Limb (tissue), 2 donors: ENCODE measurements around the gene LMNTD1.
A peak's percentile ranks its signal among the peaks of the same experiment; 100 is the strongest.
"Not testable (repeated sequence)": the region's sequence is repeated elsewhere in the genome, so short reads cannot be mapped to it uniquely, and the experiment has no call there.

Experiments
- DNase-seq, 2 donors: peaks; one replicate each; pipeline ENCODE4 v3.0.0-alpha.2; 2016; ENCODE audit errors: extremely low spot score in 2 of 2

Gene LMNTD1

DNA sequence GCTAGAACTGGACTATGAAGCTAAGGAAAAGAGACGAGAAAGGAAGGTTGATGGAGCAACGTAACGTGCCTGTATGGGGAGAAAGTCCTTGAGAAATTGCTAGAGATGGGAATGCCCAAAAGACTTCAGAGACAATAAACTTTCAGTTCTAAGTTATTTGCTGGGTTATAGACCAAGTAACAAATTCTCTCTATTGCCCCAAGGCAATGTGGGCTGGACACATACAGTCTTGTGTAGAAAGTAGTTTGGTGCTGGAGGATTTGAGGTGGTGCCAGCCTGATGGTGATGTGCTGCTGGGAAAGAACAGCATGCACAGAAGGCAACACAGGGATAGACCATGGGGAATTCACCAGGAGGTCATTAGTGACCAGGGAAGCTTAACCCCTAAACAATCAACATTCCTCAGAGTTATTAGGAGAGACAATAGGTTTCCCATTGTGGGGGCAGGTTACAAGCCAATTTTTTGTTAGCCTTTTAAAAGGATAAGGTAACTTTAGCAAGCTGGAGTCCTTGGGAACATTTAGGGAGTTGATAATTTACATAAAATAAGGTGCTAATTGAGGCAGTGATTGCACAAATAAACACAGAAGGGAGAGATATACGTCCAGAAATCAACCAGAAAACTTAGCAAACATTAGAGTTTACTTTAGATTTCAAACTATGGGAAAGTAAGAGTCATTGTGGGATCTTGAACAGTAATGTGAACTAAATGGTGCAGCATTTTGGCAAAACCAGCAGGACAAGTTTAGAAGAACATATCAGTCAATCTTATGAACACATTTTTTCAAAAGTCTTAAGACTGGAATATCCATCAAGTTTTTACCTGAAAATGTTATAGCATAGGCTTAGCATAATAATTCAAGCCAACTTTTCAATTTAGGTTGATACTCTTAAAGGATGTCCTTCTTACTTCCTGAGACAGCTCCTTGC lies 61.4 kb downstream of the LMNTD1 start:
- DNase-seq = no peak

GRCh38 chr12:25488956-25489870 lies 63.9 kb downstream of the LMNTD1 start:
- DNase-seq = not testable (repeated sequence)

DNA sequence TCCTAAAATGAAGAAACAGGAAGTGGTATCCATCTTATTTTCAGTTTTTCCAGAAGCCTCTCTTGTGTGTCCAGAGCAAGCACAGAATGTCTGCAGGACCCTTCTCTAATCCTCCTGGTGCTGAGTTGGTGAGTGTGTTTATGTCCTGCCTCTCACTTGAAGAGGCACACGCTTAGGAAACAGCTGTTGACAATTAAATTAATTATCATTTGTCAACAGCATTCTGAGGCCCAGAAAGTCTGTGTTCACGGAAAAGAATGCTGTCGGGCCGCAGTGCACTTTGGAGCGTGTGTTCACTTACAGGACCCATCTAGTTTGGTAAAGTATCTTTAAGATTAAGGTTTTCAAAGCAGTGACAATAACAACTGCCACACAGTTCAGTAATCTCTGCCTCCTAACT lies 70.5 kb downstream of the LMNTD1 start:
- DNase-seq = no peak

GRCh38 chr12:25480145-25480544 lies 72.9 kb downstream of the LMNTD1 start:
- DNase-seq = no peak

DNA sequence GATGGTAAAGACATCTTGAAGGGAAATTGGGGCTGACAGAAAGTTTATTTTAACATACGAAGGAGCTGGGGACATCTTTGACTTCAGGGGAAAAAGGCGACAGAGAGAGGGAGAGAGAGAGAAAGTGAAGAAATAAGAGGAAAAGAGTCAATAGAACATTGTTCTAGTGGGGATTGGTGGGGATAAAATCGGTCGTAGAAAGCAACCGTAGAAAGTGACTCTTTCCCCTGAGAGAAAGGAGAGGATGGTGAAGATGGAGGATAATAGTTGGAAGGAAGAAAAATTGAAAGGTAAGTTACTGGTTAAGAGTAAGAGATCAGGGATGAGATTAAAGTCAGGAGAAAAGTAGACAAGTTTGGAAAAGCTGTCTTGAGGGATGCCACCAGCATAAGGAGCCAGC lies 75.9 kb downstream of the LMNTD1 start:
- no peak for DNase-seq

DNA sequence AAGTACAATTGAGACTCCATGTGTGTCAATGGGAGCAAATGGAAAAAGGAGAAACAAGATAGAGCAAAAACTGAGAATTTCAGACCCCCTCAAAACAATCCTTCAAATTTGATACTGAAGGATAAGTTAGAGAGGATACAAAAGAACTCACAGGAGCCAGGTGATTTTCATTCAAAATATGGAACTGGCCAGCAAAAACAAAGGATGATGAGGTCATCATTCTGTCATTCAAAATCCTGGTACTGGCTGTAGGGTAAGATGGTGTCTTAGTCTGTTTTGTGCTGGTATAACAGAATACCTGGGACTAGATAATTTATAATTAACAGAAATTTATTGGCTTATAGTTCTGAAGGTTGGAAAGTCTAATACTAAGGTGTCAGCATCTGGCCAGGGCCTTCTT lies 80.6 kb downstream of the LMNTD1 start:
- no peak for DNase-seq

DNA sequence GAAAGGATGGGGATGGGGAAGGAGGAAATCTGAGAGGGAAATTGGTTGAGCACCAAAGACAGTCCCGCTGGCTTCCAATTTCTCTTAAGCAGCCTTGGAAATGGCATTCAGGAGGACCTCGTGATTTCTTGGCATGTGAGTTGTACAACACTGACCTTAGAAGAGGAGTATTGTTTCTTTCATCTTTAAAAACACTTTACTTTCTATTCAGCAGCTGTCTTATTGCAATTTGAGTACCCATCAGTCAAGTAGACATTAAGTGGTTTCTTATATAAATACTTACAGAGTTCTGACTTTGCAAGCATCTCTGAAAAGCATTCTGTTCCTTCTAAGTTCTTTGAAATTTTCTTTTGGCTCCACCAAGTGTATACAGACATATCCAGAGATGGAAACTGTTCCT lies 83.2 kb downstream of the LMNTD1 start:
- DNase-seq = no peak

DNA sequence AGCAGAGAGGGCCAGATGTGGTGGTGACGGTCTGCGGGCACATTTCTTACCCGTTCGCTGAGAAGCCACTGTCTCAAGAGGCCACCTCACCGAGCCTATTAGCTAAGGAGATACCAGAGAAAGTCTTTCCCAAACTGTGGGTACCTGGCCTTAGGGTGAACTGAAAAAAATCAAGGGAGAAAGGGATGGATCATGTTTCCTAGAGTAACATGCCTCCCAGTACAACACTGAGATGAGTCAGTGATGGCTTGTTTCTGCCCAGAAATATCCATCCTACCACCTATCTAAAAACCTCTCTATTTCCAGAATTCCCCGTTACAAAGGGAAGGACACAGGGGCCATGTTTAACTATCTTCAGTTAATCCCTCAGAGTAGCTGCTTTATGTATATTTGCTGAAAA lies 83.7 kb downstream of the LMNTD1 start:
- DNase-seq = no peak

DNA sequence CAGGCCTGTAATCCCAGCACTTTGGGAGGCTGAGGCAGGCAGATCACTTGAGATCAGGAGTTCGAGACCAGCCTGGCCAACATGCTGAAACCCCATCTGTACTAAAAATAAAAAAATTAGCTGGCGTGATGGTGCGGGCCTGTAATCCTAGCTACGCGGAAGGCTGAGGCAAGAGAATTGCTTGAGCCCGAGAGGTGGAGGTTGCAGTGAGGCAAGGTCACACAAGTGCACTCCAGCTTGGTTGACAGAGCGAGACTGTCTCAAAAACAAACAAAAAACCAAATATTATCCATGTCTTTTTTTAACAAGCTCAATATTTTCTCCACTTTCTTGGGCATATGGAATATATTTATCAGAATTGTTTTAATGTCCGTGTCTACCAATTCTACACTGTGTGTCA lies 89.6 kb downstream of the LMNTD1 start:
- DNase-seq = no peak

DNA sequence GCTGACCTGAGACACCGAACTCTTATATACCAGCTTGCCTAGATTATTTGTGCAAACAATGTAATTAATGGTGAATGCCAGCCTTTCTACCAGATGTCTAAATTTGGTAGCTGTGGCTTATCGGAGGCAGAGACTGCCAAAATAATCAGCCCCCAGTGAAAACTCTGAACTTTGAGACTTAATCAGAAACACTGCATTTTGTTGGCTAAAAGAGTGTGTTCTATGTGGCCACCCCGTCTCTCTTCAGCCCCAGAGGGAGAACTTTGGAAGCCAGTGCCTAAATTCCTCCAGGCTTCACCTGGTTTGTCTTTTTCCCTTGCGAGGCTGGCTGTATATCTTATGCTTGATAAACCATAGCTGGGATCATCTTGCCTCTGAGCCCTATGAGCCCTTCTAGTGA lies 90.1 kb downstream of the LMNTD1 start:
- no peak for DNase-seq

DNA sequence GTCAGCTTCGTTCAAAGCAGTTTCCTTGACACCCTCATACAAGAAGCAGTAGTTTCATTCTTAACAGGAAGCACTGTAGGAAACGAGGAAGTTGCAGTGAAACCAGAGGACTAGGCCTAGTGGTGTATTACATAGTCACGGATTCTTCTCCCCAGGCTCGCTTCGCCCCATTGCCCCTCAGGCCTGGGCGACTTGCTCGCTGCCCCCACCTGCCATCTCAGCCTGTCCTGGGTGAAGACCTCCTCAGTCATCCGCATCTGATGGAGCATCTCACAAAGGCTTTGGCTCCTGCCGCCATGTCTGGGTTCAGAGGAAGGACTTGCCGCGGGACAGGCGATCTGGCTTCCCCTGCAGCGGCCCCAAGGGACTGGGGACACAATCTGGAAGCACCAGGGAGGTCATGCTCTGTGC lies 93.5 kb downstream of the LMNTD1 start:
- DNase-seq = no peak

DNA sequence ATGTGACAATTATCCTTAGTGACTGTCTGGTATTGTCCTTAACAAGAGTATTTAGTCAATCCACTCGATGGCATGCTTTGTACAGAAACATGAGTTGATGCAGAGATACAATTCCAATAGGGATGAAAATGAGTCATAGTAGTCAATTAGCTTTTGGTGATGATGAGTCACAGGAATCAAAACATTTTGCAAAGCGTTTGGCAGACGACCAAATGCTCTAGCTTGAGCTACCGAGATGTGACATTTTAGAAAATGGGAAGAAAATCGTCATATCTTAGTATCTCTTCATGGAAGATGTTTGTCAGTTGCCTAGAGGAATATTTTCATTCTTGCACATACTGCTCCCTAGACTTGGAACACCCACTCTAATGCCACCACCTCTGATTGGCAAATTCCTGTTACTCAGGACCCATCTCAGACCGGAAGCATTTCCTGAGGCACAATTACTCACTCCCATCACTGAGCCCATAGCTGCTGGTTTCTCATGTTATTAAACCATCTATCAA lies 95.0 kb downstream of the LMNTD1 start:
- DNase-seq = no peak

GRCh38 chr12:25456474-25456873 lies 96.6 kb downstream of the LMNTD1 start:
- no peak for DNase-seq

GRCh38 chr12:25455696-25456095 lies 97.4 kb downstream of the LMNTD1 start:
- no peak for DNase-seq

GRCh38 chr12:25449007-25449406 lies 104.1 kb downstream of the LMNTD1 start:
- DNase-seq = no peak

GRCh38 chr12:25447046-25447445 lies 106.0 kb downstream of the LMNTD1 start:
- DNase-seq = no peak

DNA sequence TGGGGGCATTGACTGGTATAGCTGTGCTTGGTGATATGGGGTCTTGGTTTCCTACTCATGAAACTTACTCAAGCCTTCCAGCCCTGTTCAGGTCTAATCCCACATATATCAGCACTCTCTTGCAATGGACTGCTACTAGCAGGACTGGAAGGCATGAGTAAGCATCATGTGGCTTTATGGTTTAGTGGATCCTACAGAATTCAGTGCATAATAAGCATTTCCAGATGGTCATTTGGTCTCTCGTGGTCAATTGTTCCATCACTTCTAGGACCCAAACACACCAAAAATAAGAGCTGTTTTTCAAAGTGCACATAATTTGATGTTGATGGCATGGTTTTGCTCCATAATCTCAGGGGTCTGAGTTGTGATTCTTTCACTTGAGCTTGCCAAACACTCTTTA lies 114.4 kb downstream of the LMNTD1 start:
- DNase-seq = no peak

GRCh38 chr12:25436206-25437030 lies 116.7 kb downstream of the LMNTD1 start:
- peak; percentile 50 to 89 for DNase-seq

- DNase-seq = no peak
Measured at GRCh38 chr12:25435431-25435830, 117.7 kb downstream of the LMNTD1 start.

GRCh38 chr12:25434515-25434914 lies 118.6 kb downstream of the LMNTD1 start:
- no peak for DNase-seq
